IPS-18c (cell line): Measurements from ENCODE around the gene PDZD11.
"Not testable (repeated sequence)": the region's sequence is repeated elsewhere in the genome, so short reads cannot be mapped to it uniquely, and the experiment has no call there.

Experiments
- H3K4me3 ChIP-seq: 2 replicates; pipeline ENCODE4 v1.7.0; 2013; ENCODE audit warnings: low read depth, mild to moderate bottlenecking, low read length, moderate library complexity; ENCODE audit not compliant: insufficient read depth
- H3K9me3 ChIP-seq: one replicate; pipeline ENCODE4 v1.6.1; 2013; ENCODE audit warnings: mild to moderate bottlenecking, low read length, moderate library complexity; ENCODE audit not compliant: control insufficient read depth, insufficient read depth

The PDZD11 gene

DNA sequence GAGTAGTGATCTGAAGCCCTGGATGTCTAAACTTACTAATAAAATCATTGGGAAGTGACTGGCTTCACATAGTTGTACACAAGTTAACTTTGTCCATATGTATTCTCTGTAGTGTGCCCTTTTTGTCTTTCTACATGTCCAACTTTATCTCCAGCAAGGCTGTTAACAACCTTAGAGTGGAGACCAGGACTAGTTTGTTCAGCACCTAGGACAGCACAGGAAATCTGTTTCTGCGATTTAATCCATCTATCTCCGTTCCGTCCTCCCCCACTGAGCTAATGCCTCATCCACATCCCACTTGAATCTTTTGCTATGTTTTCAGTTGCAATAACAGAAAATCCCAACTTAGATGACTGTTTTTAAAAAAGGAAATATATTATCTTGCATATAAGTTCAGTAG is 24.9 kb downstream of the PDZD11 start:
- Histone ChIP-seq H3K4me3 (no peak overlapping the region), H3K9me3 (peaks cover 14% of the 10 kb centered on the region)

DNA sequence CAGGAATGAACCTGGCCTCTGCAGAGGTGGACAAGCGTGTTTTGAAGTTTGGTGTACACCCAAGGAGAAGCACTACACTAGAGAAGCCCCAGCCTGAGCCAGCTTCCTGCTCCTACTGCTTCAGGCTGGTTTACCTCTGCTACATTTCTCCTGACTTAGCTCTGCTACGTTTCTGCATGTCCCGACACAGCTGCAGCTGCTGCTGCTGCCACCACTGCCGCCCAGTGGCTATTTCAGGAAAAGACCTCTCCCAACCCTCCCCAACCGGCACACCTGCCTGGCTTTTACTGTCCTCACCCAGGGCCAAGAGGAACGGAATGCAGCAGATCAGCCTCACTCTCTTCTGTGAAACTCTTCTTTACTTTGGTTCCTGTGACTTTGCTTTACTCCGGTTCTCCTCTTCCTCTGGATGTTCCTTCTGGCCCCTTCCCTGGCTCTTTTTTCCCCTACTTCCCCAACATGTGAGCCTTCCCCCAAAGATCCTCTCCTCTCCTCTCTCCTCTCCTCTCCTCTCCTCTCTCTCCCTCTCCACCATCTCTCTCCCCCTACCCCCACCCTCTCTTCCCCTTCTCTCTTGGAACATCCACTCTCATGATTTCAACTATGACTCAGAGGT is 26.7 kb downstream of the PDZD11 start:
- Histone ChIP-seq H3K9me3 (peaks cover 14% of the 10 kb centered on the region), H3K4me3 (no peak overlapping the region)

DNA sequence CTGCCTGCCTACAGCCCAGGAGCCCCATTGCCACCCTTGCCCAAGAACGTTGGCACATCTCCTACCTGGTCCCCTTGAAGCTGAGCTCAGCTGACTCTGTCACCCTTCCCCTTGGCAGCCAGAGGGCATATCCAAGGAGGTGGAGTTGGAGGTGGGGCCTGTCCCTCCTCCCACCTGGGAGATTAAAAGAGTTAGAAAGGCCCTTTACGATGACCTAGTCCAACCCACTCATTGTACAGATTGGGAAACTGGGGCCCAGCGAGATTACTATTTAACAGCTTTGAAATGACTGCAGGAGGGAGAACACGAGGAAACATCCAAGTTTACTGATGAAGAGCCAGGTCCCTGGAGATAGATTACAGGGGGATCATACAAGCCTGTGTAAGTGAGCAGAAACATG is 29.6 kb downstream of the PDZD11 start, which contains the start of gene P2RY4:
TSS of gene P2RY4 (minus strand) at position 101 of the 400 bp plus-strand sequence. CDS start 580 bp downstream, outside the sequence.
- H3K9me3 ChIP-seq: peaks cover 13% of the 10 kb centered on the region
- H3K4me3 ChIP-seq: no peak within 1 kb of the TSS

DNA sequence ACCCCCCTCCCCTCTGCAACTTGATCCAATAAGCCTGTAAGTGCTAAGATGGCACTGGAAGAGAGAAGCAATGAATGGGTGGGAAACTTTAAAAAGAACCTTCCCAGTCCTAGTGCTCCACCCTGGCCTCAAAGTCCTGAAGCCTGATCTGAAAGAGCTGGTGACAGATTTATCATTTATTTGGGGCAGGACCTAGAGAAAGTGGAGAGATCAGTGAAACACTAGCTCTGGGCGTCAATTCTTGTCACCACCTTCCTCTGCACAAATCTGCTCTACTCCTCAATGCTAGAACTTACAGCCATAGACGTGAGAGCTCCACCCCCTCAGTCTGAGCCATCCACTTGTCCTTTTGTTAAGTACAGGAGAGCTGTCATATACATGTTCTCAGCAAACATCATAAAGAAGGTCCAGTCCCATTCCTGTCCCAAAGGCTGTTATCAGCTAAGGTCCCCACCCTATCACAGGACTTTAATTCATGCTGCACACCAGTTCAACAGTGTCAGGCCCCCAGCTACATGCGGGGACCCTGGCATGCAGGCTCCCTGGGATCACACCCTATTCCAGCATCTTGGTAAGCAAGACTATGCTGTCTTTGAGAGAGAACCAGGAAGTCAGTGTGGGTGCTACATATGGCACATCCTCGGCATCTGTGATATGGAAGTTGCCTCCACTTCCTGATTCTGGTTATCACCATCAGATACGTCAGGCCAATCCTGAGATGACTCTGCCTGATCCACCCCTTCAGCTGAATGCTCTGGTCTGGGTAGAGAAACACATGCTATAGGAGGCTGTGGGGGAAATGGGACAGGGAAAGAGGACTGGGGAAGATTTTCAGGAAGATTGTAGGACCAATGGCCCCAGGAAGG is 32.1 kb downstream of the PDZD11 start:
- peaks cover 14% of the 10 kb centered on the region for H3K9me3 ChIP-seq
- no peak overlapping the region for H3K4me3 ChIP-seq

DNA sequence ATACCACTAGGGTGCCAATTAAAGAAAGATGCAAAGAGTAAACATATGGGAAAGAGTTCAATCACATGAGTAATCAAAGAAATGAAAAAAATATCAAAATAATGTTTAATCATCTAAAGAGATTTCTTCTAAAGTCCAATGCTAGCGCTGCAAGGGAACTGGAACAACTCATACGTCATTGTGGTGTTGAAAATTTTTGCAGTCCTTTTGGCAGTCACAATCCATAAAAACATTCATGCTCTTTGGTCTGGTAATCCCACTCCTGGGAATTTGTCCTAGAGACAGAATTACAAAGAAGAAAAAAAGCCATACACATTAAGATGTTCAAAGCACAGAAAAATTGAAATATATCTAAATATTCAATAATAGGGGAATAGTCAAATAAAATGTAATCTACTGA is 34.3 kb downstream of the PDZD11 start:
- Histone ChIP-seq H3K9me3 (peaks cover 10% of the 10 kb centered on the region), H3K4me3 (no peak overlapping the region)

- Histone ChIP-seq H3K9me3 (peaks cover 10% of the 10 kb centered on the region), H3K4me3 (no peak overlapping the region)
Measured at GRCh38 chrX:70254909-70255308, 34.8 kb downstream of the PDZD11 start.

DNA sequence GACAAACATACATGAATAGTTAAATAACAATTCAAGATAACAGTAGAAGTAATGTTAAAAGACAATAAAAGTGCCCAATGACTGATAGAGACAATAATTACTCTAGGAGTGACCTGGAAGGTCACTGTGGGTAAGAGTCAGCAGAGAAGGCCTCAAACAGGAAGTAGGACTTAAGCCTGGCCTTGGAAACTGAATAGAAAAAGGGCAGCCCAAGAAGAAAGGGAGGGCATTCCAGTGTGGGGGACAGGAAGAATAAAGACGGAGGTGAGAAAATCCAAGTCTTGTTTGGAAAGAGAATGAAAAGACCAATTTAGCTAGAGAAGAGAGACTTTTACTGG is 35.7 kb downstream of the PDZD11 start:
- Histone ChIP-seq H3K4me3 (no peak overlapping the region), H3K9me3 (peaks cover 10% of the 10 kb centered on the region)

DNA sequence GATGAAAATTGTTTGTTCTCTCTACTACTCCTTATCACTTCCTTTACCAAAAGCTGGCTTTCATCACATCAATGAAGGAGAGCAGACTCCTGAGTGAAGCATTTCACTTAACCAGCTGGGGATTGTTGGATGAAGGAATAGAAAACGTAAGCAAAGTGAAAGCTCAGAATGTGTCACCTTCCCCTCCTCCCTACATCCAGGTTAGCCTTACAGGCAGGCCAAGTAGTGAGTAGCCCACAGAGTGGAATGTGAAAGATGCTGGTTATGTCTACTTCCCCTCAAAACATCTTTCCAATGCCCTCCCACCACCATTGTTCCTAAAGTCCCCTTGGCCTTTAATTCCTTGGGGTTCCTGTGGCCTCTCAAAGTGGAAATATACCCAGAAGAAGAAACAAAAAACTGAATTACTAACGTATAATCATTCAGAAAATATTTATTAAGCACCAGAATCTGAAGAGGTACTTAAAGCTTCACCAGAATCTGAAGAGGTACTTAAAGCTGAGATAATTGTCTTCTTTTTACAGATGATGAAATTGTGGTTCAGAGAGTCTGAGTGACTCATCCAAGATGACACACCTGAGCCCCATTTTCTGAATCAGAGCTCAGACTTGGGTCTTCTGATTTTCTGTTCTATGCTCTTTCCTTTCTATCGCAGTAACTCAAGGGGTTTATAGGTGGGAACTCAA is 36.2 kb downstream of the PDZD11 start:
- Histone ChIP-seq H3K9me3 (peaks cover 10% of the 10 kb centered on the region), H3K4me3 (no peak overlapping the region)

DNA sequence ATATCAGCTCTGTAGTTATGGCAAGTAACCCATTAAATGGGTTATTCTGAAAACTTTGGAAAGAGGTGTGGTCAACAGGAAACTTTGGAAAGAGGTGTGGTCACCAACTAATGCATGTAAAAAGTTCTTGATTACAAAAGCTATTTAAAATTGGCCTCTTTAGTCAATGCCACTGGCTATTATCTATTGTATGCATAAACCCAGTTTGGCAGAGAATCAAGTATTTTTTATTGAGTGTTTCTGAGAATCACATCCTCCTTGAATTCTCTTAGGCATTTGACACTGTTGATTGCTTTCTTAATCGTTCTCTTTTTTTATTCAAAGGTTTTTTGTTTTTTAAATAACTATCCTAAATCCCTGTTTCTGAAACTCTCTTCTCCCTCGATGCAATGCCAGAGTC is 37.2 kb downstream of the PDZD11 start:
- Histone ChIP-seq H3K4me3 (no peak overlapping the region), H3K9me3 (peaks cover 10% of the 10 kb centered on the region)

- Histone ChIP-seq H3K9me3 (no peaks in the 10 kb centered on the region), H3K4me3 (no peak overlapping the region)
Measured at GRCh38 chrX:70247252-70247651, 42.5 kb downstream of the PDZD11 start.

DNA sequence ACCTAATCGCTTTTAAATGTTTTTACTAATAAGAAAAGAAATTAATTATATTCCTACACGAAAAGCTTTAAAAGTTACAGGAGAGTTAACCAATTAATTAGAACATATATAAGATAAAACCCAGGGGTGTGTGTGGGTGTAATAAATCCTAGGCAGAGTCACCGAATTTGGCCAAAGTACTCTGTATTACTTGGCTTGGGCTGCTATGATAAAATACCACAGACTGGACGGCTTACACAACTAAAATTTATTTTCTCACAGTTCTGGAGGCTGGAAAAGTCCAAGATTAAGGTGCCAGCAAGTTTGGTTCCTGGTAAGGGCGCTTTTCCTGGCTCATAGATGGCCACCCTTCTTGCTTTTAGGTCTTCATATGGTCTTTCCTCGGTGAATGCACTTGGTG is 44.8 kb downstream of the PDZD11 start:
- Histone ChIP-seq H3K4me3 (no peak overlapping the region), H3K9me3 (peaks cover 2% of the 10 kb centered on the region)

- not testable (repeated sequence) for H3K4me3 ChIP-seq, H3K9me3 ChIP-seq
Measured at GRCh38 chrX:70243601-70244000, 46.1 kb downstream of the PDZD11 start.

- H3K4me3 ChIP-seq: no peak overlapping the region
- H3K9me3 ChIP-seq: peaks cover 2% of the 10 kb centered on the region
Measured at GRCh38 chrX:70241501-70241900, 48.2 kb downstream of the PDZD11 start.

DNA sequence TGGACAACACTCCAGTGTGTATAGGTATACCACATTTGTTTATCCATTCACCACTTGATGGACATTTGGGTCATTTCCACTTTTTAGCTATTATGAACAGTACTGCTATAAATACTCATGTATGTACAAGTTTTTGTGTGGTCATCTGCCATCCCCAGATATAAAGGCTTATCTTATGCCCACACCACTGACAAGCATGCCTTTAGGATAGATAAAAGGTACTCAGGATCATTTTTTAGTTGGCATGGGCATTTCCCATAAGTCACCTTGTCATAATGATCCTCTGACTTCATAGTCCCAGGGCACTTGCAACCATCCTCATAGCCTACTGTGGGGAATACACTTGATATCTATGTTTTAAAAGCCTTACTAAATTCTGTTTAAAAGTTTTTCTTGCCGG is 49.0 kb downstream of the PDZD11 start:
- H3K4me3 ChIP-seq: no peak overlapping the region
- H3K9me3 ChIP-seq: peaks cover 2% of the 10 kb centered on the region
